Measurements from ENCODE around the gene TSHR. TPM values are rescaled to one million over a fixed set of nuclear protein-coding genes. Genes with fewer than 3 reads are reported as not detected.
A peak's percentile ranks its signal among the peaks of the same experiment; 100 is the strongest.

TSHR gene
- total RNA-seq, 1 experiment from 2014 or later = not detected

DNA sequence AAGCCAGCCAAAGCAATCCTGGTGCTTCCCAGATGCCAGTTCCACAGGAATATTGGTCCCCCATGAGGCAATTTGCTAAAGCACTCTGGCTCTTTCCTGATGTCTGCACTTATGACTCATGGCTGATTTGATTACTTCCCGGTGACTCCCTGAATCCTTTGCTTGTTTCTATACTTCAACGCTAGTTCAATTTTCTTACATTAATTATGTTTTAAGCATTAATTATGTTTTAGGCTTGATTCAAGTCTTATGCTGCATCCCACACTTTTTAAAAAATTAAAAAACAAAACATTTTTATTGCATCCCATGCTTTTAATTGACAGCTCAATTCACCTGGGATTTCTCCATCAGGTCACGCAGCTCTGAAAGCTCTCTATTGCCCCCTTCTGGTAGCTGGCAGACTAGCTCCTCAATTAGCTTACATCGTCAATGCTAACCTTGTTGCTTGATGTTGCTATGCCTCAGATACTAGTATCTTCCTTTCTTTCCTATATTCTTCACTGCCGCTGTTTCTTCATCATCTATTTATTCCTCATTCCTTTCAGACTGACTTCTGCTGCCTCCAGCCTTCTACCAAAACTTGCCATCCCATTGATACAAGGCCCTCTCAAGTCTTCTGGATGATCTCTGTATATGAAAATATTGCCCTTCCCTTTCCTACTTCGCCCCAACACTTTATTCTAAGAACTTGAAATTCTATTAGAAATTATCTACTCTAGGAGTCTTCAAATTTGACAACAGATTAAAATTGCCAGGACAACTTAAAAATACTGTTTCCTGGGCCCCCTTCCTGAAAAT, 32.0 kb downstream of the TSHR start:
- Histone ChIP-seq H3K9me3 (ENCODE audit: control insufficient read depth in 1 of 2, insufficient read depth in 1 of 2, low read depth in 1 of 2, low read length in 2 of 2) (no peaks in the 10 kb centered on the region), H3K36me3 (ENCODE audit: control insufficient read depth in 1 of 2, insufficient read depth in 2 of 2, low read length in 2 of 2) (no peaks in the 10 kb centered on the region), H3K4me3 (replicated peaks in 1 of 2; ENCODE audit: low read depth in 1 of 2, low read length in 2 of 2) (no peak overlapping the region), H3K9ac (ENCODE audit: low read length) (no peak overlapping the region), H3K4me1 (ENCODE audit: control insufficient read depth in 1 of 2, insufficient read depth in 2 of 2, low read length in 2 of 2) (peaks cover 0 to 10% of the 10 kb centered on the region in 2 experiments; a peak in 2 of 4 replicates), H3K27me3 (ENCODE audit: insufficient read depth, low read length) (0 out of 2 replicates have a peak, but pooled peaks cover 17% of the 10 kb centered on the region), H3K79me2 (ENCODE audit: insufficient read depth, low read length) (no peaks in the 10 kb centered on the region), H3K4me2 (ENCODE audit: low read length) (peak overlapping the region; percentile 61), H2AFZ (ENCODE audit: low read depth, low read length, poor library complexity, severe bottlenecking) (peak overlapping the region; percentile 91), H3K9me2 (ENCODE audit: insufficient read depth) (no peaks in the 10 kb centered on the region), H4K20me1 (ENCODE audit: insufficient read depth) (no peaks in the 10 kb centered on the region), H3K27ac (ENCODE audit: low read depth, low read length) (no peak overlapping the region)
- intact Hi-C loops (cut with micrococcal nuclease) = loop anchor here (1.0 to 2.0 kb wide), 3 partner anchors 33 to 774 kb away; no protein-coding TSS in a partner anchor
- ChIA-PET CTCF (interaction anchor here (0.6 to 4.1 kb wide), 18 partner anchors 9 to 477 kb away, joined by 3 to 39 read pairs (median 3); partner anchors contain the start of genes CEP128 and TSHR), RAD21 (ENCODE audit: low non-redundant PET in 1 of 2, low total read pairs in 2 of 2, uncharacterized antibody in 2 of 2, unreplicated experiment in 2 of 2) (interaction anchor here in 1 of 2 experiments (0.6 kb wide), 1 partner anchor 298 kb away, joined by 3 read pairs; no protein-coding TSS in a partner anchor), POLR2A (no interaction called here)
- BruUV-seq (replicated peaks) = no TSS peak
- peak; percentile 76 for DNase-seq (ENCODE audit: low read depth, low spot score)
- ATAC-seq = peak; percentile 96
- no peak for TF ChIP-seq MAX (IDR thresholded peaks at IDR 0.05)
- no peak for TF ChIP-seq ZFX (IDR thresholded peaks at IDR 0.05)
- peak; percentile 50; the same call in 1 of the 2 replicates for TF ChIP-seq FOSL1 (IDR thresholded peaks at IDR 0.05; ENCODE audit: low read depth)
- no peak for TF ChIP-seq ZBTB33 (IDR thresholded peaks at IDR 0.05; ENCODE audit: extremely low read depth, insufficient replicate concordance, low read length)
- peak; percentile 70 to 94 (median 89); a peak in 5 of 6 replicates for TF ChIP-seq CTCF (IDR thresholded peaks at IDR 0.05 in 2 of 3, conservative IDR thresholded peaks at IDR 0.05 in 1 of 3; ENCODE audit: borderline replicate concordance in 1 of 3, insufficient read depth in 1 of 3, low read depth in 2 of 3, low read length in 2 of 3)
- TF ChIP-seq SIN3A (IDR thresholded peaks at IDR 0.05; ENCODE audit: low read depth) = no peak
- TF ChIP-seq TCF7L2 (IDR thresholded peaks at IDR 0.05; ENCODE audit: borderline replicate concordance, extremely low read depth, insufficient read depth, insufficient read length) = no peak
- TF ChIP-seq POLR2AphosphoS5 (IDR thresholded peaks at IDR 0.05; ENCODE audit: low read depth, low read length) = no peak
- peak; percentile 77 for TF ChIP-seq RAD21 (IDR thresholded peaks at IDR 0.05; ENCODE audit: low read depth)
- no peak for TF ChIP-seq EGR1 (IDR thresholded peaks at IDR 0.05; ENCODE audit: low read depth)
- no peak for TF ChIP-seq EZH2phosphoT487 (IDR thresholded peaks at IDR 0.05; ENCODE audit: borderline replicate concordance)
- no peak for TF ChIP-seq ATF3 (IDR thresholded peaks at IDR 0.05)
- no peak for TF ChIP-seq ZNF274 (IDR thresholded peaks at IDR 0.05; ENCODE audit: low read depth, low read length)
- peak; percentile 46 for TF ChIP-seq JUND (IDR thresholded peaks at IDR 0.05)
- 0 out of 2 replicates have a peak, but pooled peaks have one; percentile 14 for TF ChIP-seq SP1 (IDR thresholded peaks at IDR 0.05; ENCODE audit: low read depth)
- no peak for TF ChIP-seq SRF (IDR thresholded peaks at IDR 0.05; ENCODE audit: low read depth)
- no peak for TF ChIP-seq CBX3 (IDR thresholded peaks at IDR 0.05; ENCODE audit: low read depth)
- no peak for TF ChIP-seq POLR2A (IDR thresholded peaks at IDR 0.05; ENCODE audit: borderline replicate concordance, extremely low read depth, insufficient read depth, insufficient read length)
- no peak for TF ChIP-seq YY1 (IDR thresholded peaks at IDR 0.05; ENCODE audit: extremely low read depth, insufficient replicate concordance, low read depth, low read length)
- TF ChIP-seq CEBPB (IDR thresholded peaks at IDR 0.05; ENCODE audit: low read depth) = peak; percentile 12; the same call in 1 of the 2 replicates
- no peak for TF ChIP-seq ELF1 (IDR thresholded peaks at IDR 0.05; ENCODE audit: borderline replicate concordance, low read depth)
- no peak for TF ChIP-seq EZH2 (IDR thresholded peaks at IDR 0.05)

Measured in HCT116 (cell line).